Measurements from ENCODE around the gene HUNK.

Gene HUNK

GRCh38 chr21:31967334-31967733 is 94.5 kb downstream of the HUNK start:
- DNase-seq, result no peak

GRCh38 chr21:31972622-31973021 is 99.8 kb downstream of the HUNK start:
- DNase-seq, result no peak

- no peak for DNase-seq
These were observed 100.7 kb downstream of the HUNK start for GRCh38 chr21:31973402-31973944.

DNA sequence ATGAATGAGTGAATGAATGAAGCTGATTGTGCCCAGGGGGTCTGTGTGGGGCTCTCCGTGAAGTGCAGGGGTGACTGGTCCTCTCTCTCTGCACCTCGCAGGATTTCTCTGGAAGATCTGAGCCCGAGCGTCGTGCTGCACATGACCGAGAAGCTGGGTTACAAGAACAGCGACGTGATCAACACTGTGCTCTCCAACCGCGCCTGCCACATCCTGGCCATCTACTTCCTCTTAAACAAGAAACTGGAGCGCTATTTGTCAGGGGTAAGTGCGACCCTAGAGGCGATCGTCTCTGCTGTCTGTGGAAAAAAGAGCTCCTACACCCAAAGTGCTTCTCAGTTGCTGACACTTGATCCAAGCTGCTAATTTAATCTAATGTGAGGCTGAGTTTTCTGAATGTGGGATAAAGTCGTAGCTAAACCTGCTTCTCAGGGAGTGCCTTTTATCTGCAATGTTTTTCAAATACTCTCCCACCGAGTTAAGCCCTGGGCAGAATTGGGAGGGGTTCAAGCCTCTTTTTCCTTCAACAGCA is 101.7 kb downstream of the HUNK start:
- DNase-seq, result no peak

DNA sequence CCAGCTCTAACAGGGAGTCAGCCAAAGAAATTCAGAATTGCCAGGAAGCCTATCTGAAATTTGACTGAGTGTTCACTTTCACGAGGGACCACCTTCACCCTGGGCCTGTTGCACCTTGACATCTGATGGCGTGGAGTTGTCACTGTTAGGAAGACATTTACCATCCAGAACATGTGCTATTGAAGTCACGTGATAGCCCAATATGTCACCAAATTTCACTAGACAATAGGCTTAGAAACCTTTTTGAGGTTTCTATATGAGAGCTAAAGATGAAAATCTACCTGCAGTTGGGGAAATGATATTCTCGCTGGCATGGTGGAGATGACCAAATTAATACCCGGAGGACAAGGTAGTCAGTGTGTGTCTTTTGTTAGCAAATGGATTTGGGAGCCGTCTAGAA is 102.7 kb downstream of the HUNK start:
- no peak for DNase-seq

DNA sequence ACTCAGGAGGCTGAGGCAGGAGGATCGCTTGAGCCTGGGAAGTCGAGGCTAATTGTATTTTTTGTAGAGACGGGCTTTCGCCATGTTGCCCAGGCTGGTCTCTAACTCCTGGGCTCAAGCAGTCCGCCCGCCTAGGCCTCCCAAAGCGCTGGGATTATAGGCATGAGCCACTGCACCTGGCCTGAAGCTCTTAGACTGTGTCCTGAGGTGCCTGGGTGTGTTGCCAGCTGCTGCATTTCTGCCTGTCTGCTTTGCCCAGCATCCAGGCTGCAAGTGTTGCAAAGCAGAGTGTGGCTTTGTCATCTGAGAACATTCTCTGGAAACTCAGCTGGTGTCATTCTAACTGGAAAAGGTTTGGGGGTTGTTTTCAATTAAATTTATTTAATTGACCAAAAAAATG is 105.0 kb downstream of the HUNK start:
- no peak for DNase-seq

DNA sequence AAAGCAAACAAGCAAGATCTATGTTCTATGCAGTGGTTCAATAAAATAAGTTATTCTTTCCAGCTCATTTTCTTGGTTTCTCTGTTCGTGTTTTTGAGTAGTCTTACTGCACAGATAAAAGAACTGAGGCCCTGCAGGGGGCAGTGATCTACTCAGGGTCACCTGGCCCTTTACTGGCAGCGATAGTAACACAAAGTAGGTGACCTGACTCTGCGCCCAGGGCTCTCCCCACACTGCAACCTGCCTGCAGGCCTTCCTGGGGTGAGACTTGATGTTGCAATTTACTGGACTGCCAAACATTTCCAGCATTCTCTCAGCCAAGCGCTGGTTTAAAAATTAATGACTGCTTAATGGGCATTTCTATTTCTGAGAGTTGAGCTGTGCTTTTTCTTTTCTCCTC is 110.3 kb downstream of the HUNK start:
- DNase-seq, result no peak

DNA sequence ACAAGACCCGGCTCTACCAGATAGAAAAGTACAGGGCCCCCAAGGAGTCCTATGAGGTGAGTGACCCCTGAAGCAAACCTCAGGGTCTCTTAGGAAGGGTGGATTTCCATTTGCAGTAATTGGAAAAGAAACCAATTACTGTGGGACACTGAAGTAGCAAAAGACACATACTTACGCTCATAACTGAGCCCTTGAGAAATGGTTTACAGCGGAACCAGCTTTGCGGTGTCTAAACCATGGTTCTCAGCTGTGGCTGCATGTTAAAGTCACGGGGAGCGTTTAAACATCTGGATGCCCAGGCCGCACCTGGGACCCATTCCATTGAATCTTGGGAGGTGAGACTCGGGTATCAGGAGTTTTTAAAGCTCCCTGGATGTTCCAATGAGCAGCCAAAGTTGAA is 110.7 kb downstream of the HUNK start:
- no peak for DNase-seq

DNA sequence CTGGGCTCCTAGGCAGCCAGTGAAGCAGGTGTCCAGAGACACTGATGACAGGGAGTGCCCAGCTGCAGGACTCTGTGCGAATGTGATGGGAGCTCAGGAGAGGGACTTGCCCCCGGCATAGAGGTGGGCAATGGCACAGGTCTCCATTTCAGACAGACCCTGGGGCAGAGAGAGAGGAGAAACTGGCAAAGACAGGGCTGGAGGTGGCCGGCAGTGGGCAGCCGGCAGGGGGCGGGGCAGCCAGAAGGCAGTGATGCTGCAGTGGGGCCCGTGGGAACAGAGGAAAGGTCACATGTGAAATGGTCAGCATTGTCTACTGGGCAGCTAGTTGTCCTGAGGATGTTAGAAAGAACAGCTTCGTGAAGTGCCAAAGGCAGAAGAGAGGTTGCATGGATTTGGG is 112.6 kb downstream of the HUNK start:
- DNase-seq, result no peak

GRCh38 chr21:31986035-31986856 is 113.4 kb downstream of the HUNK start:
- no peak for DNase-seq

DNA sequence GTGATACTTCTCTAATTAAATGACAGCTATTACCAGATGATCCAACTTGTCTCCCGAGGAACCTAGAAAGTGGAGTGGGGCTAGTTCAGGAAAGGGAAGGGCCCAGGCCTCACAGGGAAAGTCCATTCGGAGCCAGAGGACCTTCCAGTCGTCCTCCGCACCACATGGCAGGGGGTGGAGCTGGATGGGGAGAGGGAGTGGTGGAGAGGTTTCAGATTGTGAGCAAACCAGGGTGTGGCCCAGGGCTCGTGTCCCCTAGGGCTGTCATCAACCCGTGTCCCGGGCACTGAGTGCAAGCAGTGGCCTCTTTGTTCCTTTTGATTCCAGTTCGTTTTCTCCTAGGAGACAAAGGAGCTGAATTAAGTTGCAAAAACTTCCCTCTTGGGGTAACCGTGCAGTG is 114.9 kb downstream of the HUNK start:
- DNase-seq, result no peak

- DNase-seq, result no peak
These were observed 115.9 kb downstream of the HUNK start for GRCh38 chr21:31988492-31989290.

DNA sequence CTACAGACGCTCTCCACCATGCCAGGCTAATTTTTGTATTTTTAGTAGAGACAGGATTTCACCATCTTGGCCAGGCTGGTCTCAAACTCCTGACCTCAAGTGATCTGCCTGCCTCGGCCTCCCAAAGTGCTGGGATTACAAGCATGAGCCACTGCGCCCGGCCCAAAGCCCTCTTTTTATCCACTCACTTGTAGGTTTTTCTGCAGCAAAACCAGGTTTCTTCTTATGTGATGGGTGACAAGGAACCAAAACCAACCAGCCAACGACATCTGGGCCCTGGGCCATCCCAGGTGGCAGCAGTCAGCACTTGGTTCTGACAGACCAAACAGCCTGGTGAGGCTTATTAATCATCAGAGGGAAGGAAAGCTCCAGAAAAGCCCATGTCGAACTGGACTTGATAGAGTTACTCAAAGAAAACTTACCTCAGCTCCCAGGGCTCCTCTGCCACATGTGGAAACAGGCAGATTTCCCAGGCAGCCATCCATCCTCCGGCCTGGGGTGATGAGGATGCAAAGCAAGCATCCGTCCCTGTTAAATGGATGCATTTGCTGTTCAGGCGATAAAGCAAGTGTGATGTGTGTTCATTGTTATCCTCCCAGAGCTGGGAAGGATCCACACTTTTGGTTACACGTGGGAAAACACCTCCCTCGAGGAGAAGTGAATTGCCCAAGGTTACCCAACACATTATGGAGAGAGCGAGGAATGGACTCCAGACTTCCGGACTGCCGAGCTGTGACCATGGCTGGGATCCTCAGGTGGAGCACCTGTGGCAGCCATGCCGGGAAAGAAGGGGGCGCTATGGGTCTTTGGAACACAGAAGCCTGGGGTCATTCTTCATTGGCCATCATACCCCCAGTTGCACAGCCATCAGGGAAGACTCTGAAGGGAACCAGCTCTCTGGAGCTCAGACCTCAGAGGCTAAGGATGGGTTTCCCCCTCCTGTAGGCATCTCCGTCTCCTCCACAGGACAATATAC is 118.8 kb downstream of the HUNK start:
- no peak for DNase-seq

- no peak for DNase-seq
These were observed 119.6 kb downstream of the HUNK start for GRCh38 chr21:31992391-31992790.

- DNase-seq, result no peak
These were observed 121.3 kb downstream of the HUNK start for GRCh38 chr21:31993826-31994825.

DNA sequence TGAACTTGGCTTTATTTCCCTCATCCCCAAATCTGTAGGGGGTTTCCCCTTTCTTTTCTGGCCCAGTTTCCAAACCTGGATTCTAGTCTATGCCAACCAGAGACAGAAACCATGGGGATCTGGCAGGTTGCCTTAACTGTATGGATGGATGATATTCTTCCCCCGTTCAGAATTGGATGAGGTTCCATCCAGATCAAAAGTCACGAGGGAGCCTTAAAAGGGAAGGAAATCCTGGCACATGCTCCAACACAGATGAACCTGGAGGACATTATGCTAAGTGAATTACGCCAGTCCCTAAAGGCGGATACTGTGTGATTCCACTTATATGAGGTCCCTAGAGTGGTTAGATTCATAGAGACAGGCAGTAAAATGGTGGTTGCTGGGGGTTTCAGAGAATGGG is 124.4 kb downstream of the HUNK start:
- DNase-seq, result no peak

GRCh38 chr21:31999810-32000468 is 127.1 kb downstream of the HUNK start:
- DNase-seq, result no peak

GRCh38 chr21:32001390-32001789 is 128.6 kb downstream of the HUNK start:
- no peak for DNase-seq

DNA sequence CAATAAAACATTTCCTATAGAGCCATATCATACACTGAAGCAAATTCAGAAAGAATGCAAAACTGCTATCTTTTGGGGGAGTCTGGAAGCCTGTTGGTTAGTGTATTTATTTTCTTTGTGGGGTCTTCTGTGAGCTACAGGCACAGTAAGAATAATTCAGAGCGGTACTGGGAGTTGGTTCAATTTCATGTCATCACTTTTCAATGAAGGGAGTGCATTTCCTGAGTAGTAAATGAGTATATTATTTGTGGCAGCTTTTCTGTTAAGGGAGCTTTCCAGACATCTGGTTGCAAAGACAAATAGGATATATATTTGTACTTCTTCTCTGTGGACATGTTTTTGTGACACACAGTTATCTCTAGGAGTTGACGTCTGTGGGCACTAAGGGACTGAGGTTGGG is 130.6 kb downstream of the HUNK start:
- no peak for DNase-seq

- no peak for DNase-seq
These were observed 131.5 kb downstream of the HUNK start for GRCh38 chr21:32004291-32004690.

DNA sequence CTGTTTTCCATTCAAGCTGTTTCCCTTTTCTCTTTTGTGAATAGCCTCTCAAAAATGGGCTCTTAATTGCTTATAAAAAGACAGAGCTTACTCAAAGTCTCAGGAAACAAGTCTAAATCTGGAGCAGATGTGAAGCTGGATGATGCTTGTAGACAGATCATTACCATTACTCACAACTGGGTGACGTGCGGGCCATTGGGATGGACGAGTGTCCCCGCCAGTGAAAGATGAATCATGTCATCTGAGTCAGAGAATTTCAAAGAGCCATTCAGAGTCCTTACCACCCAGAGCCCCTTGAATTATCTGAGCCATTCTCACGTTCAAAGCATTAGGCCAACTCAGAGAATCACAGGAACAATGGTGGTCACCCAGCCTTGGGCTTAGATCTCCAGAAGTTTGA is 134.6 kb downstream of the HUNK start:
- DNase-seq, result no peak
